Liver (tissue), 9 donors: Measurements from ENCODE around the gene CR1L. TPM values are rescaled to one million over a fixed set of nuclear protein-coding genes. Genes with fewer than 3 reads are reported as not detected.
"Not testable (repeated sequence)": the region's sequence is repeated elsewhere in the genome, so short reads cannot be mapped to it uniquely, and the experiment has no call there.

Source experiments
- DNase-seq: peaks from one replicate; pipeline ENCODE4 v3.0.0-alpha.2; 2017; ENCODE audit warnings: low spot score
- H3K27ac ChIP-seq, 2 donors: one replicate each; pipeline ENCODE4 v1.7.0; 2013; ENCODE audit warnings: inconsistent platforms in 2 of 2, low read length in 2 of 2, control low read depth in 1 of 2, low read depth in 1 of 2, mild to moderate bottlenecking in 1 of 2
- H3K27me3 ChIP-seq, 4 donors: one replicate each; pipeline versions ENCODE4 v1.6.1 to v1.7.0; 2013; ENCODE audit warnings: low read length in 3 of 4, inconsistent platforms in 1 of 4, mild to moderate bottlenecking in 1 of 4, moderate library complexity in 1 of 4; ENCODE audit not compliant: control insufficient read depth in 4 of 4, insufficient read depth in 4 of 4
- H3K36me3 ChIP-seq, 4 donors: one replicate each; pipeline versions ENCODE4 v1.6.1 to v1.7.0; 2013; ENCODE audit warnings: low read length in 3 of 4, mild to moderate bottlenecking in 3 of 4, low read depth in 1 of 4, moderate library complexity in 1 of 4; ENCODE audit not compliant: control insufficient read depth in 4 of 4, insufficient read depth in 3 of 4
- H3K4me1 ChIP-seq, 4 donors: one replicate each; pipeline versions ENCODE4 v1.6.1 to v1.7.0; 2013; ENCODE audit warnings: low read length in 3 of 4, mild to moderate bottlenecking in 3 of 4, moderate library complexity in 1 of 4; ENCODE audit not compliant: control insufficient read depth in 4 of 4, insufficient read depth in 4 of 4
- H3K4me3 ChIP-seq, 3 donors: one replicate each; pipeline versions ENCODE4 v1.6.1 to v1.7.0; 2013; ENCODE audit warnings: low read length in 3 of 3, control low read depth in 1 of 3, low read depth in 1 of 3, mild to moderate bottlenecking in 1 of 3
- H3K9ac ChIP-seq, 2 donors: one replicate each; pipeline ENCODE4 v1.7.0; 2013; ENCODE audit warnings: low read length in 2 of 2, mild to moderate bottlenecking in 2 of 2, moderate library complexity in 2 of 2, control low read depth in 1 of 2, low read depth in 1 of 2
- H3K9me3 ChIP-seq, 4 donors: one replicate each; pipeline versions ENCODE4 v1.6.1 to v1.7.0; 2013; ENCODE audit warnings: low read length in 3 of 4; ENCODE audit not compliant: control insufficient read depth in 4 of 4
- ATF3 ChIP-seq: IDR thresholded peaks from 2 replicates; pipeline ENCODE4 v1.6.1; 2016; ENCODE audit warnings: antibody characterized with exemption
- CTCF ChIP-seq: fragments of 150-350 bp; IDR thresholded peaks from 2 replicates; pipeline ENCODE4 v1.5.1; 2017; ENCODE audit warnings: improper control_type of control experiment, low read depth, low read length; ENCODE audit not compliant: missing input control
- EGR1 ChIP-seq, 2 donors: IDR thresholded peaks; 2 replicates each; pipeline ENCODE4 v1.6.1; 2016 to 2018; ENCODE audit warnings: antibody characterized with exemption in 2 of 2, low read depth in 2 of 2
- FOXA1 ChIP-seq: IDR thresholded peaks from 2 replicates; pipeline ENCODE4 v1.6.1; 2016; ENCODE audit warnings: antibody characterized with exemption
- FOXA2 ChIP-seq: IDR thresholded peaks from 2 replicates; pipeline ENCODE4 v1.6.1; 2016; ENCODE audit warnings: antibody characterized with exemption
- GABPA ChIP-seq, 2 donors: IDR thresholded peaks in 1 of 2; conservative IDR thresholded peaks in 1 of 2; 2 replicates each; pipeline ENCODE4 v1.6.1; 2016; ENCODE audit warnings: antibody characterized with exemption in 2 of 2, mild to moderate bottlenecking in 1 of 2, moderate library complexity in 1 of 2
- HNF4A ChIP-seq, 2 donors: conservative IDR thresholded peaks; 2 replicates each; pipeline ENCODE4 v1.6.1; 2016; ENCODE audit warnings: antibody characterized with exemption in 2 of 2, mild to moderate bottlenecking in 2 of 2
- HNF4G ChIP-seq: IDR thresholded peaks from 2 replicates; pipeline ENCODE4 v1.6.1; 2016; ENCODE audit warnings: antibody characterized with exemption
- JUND ChIP-seq, 2 donors: IDR thresholded peaks; 2 replicates each; pipeline ENCODE4 v1.6.1; 2016; ENCODE audit warnings: antibody characterized with exemption in 2 of 2
- MAX ChIP-seq: IDR thresholded peaks from 2 replicates; pipeline ENCODE4 v1.6.1; 2016; ENCODE audit warnings: antibody characterized with exemption
- NR2F2 ChIP-seq: IDR thresholded peaks from 2 replicates; pipeline ENCODE4 v1.6.1; 2016; ENCODE audit warnings: antibody characterized with exemption
- RAD21 ChIP-seq, 2 donors: IDR thresholded peaks; 2 replicates each; pipeline ENCODE4 v1.6.1; 2016; ENCODE audit warnings: antibody characterized with exemption in 2 of 2, mild to moderate bottlenecking in 2 of 2
- REST ChIP-seq: IDR thresholded peaks from 2 replicates; pipeline ENCODE4 v1.6.1; 2016; ENCODE audit warnings: antibody characterized with exemption, mild to moderate bottlenecking
- RXRA ChIP-seq, 2 donors: IDR thresholded peaks; 2 replicates each; pipeline ENCODE4 v1.6.1; 2017 to 2018; ENCODE audit warnings: antibody characterized with exemption in 2 of 2, mild to moderate bottlenecking in 1 of 2
- SP1 ChIP-seq: IDR thresholded peaks from 2 replicates; pipeline ENCODE4 v1.6.1; 2018; ENCODE audit warnings: antibody characterized with exemption, mild to moderate bottlenecking
- TAF1 ChIP-seq: conservative IDR thresholded peaks from 2 replicates; pipeline ENCODE4 v1.6.1; 2016; ENCODE audit warnings: antibody characterized with exemption, mild to moderate bottlenecking
- YY1 ChIP-seq: IDR thresholded peaks from 2 replicates; pipeline ENCODE4 v1.6.1; 2016; ENCODE audit warnings: antibody characterized with exemption, mild to moderate bottlenecking
- ZBTB33 ChIP-seq: IDR thresholded peaks from 2 replicates; pipeline ENCODE4 v1.6.1; 2016; ENCODE audit warnings: antibody characterized with exemption
- WGBS: extraction: QIAGEN DNeasy Blood & Tissue Kit; methylation state at CpG from one replicate; pipeline ENCODE4 v1.1.7; 2013; 5-methylcytosine and 5-hydroxymethylcytosine counted together
- polyA plus RNA-seq, 2 donors: library from polyadenylated mRNA; stranded (reverse) in 1 of 2; unstranded in 1 of 2; fragments of 200-250 nt in 1 of 2; fragments of >200 nt in 1 of 2; fragmentation: Nextera tagmentation in 1 of 2; extraction: Ambion mirVana in 1 of 2; gene quantifications; one replicate each; pipeline versions ENCODE4 v1.2.1 to v1.2.3, GENCODE V29; 2013 to 2015
- total RNA-seq, 2 donors: library from RNA; depleted of rRNA; stranded (reverse); fragments of >200 nt; gene quantifications; one replicate each; pipeline ENCODE4 v1.2.3, GENCODE V29; 2014
- donor health status: healthy.
- donor health status: healthy.
- donor health status: healthy.
- donor health status: healthy.
- donor health status: healthy.

CR1L gene
- total and polyA plus RNA-seq, 4 donors: 0.18 to 30.9 (median 0.42) TPM

GRCh38 chr1:207682872-207683434 lies 38.0 kb downstream of the CR1L start:
- H3K9me3 ChIP-seq, H3K4me3 ChIP-seq, H3K27ac ChIP-seq, DNase-seq, H3K36me3 ChIP-seq, H3K4me1 ChIP-seq, H3K27me3 ChIP-seq, H3K9ac ChIP-seq: not testable (repeated sequence)
- 91% methylated on average over 6 of the region's 6 CpGs for WGBS

GRCh38 chr1:207690551-207690950 lies 45.6 kb downstream of the CR1L start:
- not testable (repeated sequence) for H3K9ac ChIP-seq, H3K36me3 ChIP-seq, H3K4me3 ChIP-seq, H3K27me3 ChIP-seq, H3K27ac ChIP-seq, DNase-seq, H3K9me3 ChIP-seq, H3K4me1 ChIP-seq
- 86% methylated on average over 4 of the region's 4 CpGs for WGBS

- Histone ChIP-seq H3K4me1 (no peaks in the 10 kb centered on the region), H3K27me3 (no peaks in the 10 kb centered on the region), H3K27ac (no peak overlapping the region), H3K9ac (no peak overlapping the region), H3K9me3 (no peaks in the 10 kb centered on the region), H3K36me3 (no peaks in the 10 kb centered on the region), H3K4me3 (no peak overlapping the region)
- no peak for TF ChIP-seq SP1
- no peak for TF ChIP-seq JUND (IDR thresholded peaks at IDR 0.05)
- TF ChIP-seq NR2F2: no peak
- TF ChIP-seq TAF1: no peak
- TF ChIP-seq CTCF: no peak
- TF ChIP-seq HNF4A (conservative IDR thresholded peaks at IDR 0.05): no peak
- no peak for TF ChIP-seq MAX
- TF ChIP-seq EGR1 (IDR thresholded peaks at IDR 0.05; ENCODE audit: low read depth in 2 of 2): no peak
- no peak for TF ChIP-seq YY1
- TF ChIP-seq HNF4G: no peak
- TF ChIP-seq GABPA (IDR thresholded peaks at IDR 0.05 in 1 of 2, conservative IDR thresholded peaks at IDR 0.05 in 1 of 2): no peak
- TF ChIP-seq ZBTB33: no peak
- TF ChIP-seq ATF3: no peak
- TF ChIP-seq RAD21 (IDR thresholded peaks at IDR 0.05): no peak
- TF ChIP-seq FOXA2: no peak
- TF ChIP-seq FOXA1: no peak
- no peak for TF ChIP-seq REST
- no peak for TF ChIP-seq RXRA (IDR thresholded peaks at IDR 0.05)
- no peak for DNase-seq
Observed at GRCh38 chr1:207691010-207691409, 46.1 kb downstream of the CR1L start.
